Medulla oblongata (tissue), 1 donor: ENCODE measurements around the gene TTYH3.

Experiments used
- DNase-seq: peaks from one replicate; pipeline ENCODE4 v3.0.0-alpha.2; 2015; ENCODE audit errors: extremely low spot score

The TTYH3 gene

GRCh38 chr7:2635148-2635668, 3.4 kb downstream of the TTYH3 start:
- no peak for DNase-seq

GRCh38 chr7:2635810-2636701, 4.3 kb downstream of the TTYH3 start:
- no peak for DNase-seq

GRCh38 chr7:2637066-2637471, 5.3 kb downstream of the TTYH3 start:
- DNase-seq: no peak

- peak; percentile 79 for DNase-seq
Observed at GRCh38 chr7:2637505-2638223, 5.9 kb downstream of the TTYH3 start.

- DNase-seq: peak; percentile 49
Observed at GRCh38 chr7:2638224-2638991, 6.6 kb downstream of the TTYH3 start.

GRCh38 chr7:2639181-2639681, 7.4 kb downstream of the TTYH3 start:
- DNase-seq: peak; percentile 41

GRCh38 chr7:2639695-2640481, 8.1 kb downstream of the TTYH3 start:
- no peak for DNase-seq

GRCh38 chr7:2640482-2640830, 8.7 kb downstream of the TTYH3 start:
- DNase-seq: no peak

GRCh38 chr7:2640846-2641316, 9.1 kb downstream of the TTYH3 start:
- no peak for DNase-seq

- peak; percentile 89 for DNase-seq
Observed at GRCh38 chr7:2641406-2642393, 9.9 kb downstream of the TTYH3 start.

- no peak for DNase-seq
Observed at GRCh38 chr7:2643386-2644219, 11.8 kb downstream of the TTYH3 start.

- no peak for DNase-seq
Observed at GRCh38 chr7:2644220-2644561, 12.4 kb downstream of the TTYH3 start.

GRCh38 chr7:2644562-2645273, 12.9 kb downstream of the TTYH3 start:
- DNase-seq: no peak

GRCh38 chr7:2645274-2645868, 13.6 kb downstream of the TTYH3 start:
- no peak for DNase-seq

GRCh38 chr7:2646336-2646679, 14.5 kb downstream of the TTYH3 start:
- no peak for DNase-seq

- DNase-seq: no peak
Observed at GRCh38 chr7:2646680-2647571, 15.1 kb downstream of the TTYH3 start.

GRCh38 chr7:2647594-2648172, 15.9 kb downstream of the TTYH3 start:
- DNase-seq: no peak
